Upper lobe of right lung (tissue), 1 donor: ENCODE measurements around the gene CCDC136. TPM values are rescaled to one million over a fixed set of nuclear protein-coding genes. Genes with fewer than 3 reads are reported as not detected.

Experiments
- ATAC-seq: fragments of 200-7000 bp; cut with Tn5 transposase; one replicate; pipeline ENCODE4 v1.9.1; 2020; ENCODE audit warnings: mild to moderate bottlenecking, moderate library complexity
- DNase-seq: peaks from one replicate; pipeline ENCODE4 v3.0.0-alpha.2; 2020
- H3K27ac ChIP-seq: fragments of 200-600 bp; one replicate; pipeline ENCODE4 v1.8.0; 2022
- H3K27me3 ChIP-seq: fragments of 200-600 bp; one replicate; pipeline ENCODE4 v1.8.0; 2022; ENCODE audit warnings: mild to moderate bottlenecking
- H3K36me3 ChIP-seq: fragments of 200-600 bp; one replicate; pipeline ENCODE4 v1.8.0; 2022
- H3K4me1 ChIP-seq: fragments of 200-600 bp; one replicate; pipeline ENCODE4 v1.8.0; 2022
- H3K4me3 ChIP-seq: fragments of 200-600 bp; one replicate; pipeline ENCODE4 v1.8.0; 2022; ENCODE audit warnings: mild to moderate bottlenecking
- H3K9me3 ChIP-seq: fragments of 200-600 bp; one replicate; pipeline ENCODE4 v1.8.0; 2022
- CTCF ChIP-seq: fragments of 200-600 bp; IDR thresholded peaks from one replicate; pipeline ENCODE4 v1.8.0; 2022; ENCODE audit warnings: antibody characterized with exemption
- intact Hi-C: fragments of 100-400 bp; cut with DNase I; formaldehyde crosslinking; loops from one replicate; pipeline ENCODE4 v1.11.0; 2022
- total RNA-seq: library from RNA; stranded (reverse); fragmentation: NEBNext Ultra II Directional; extraction: Animal tissue kit (Norgen Biotek cat#: 25700); gene quantifications from one replicate; pipeline ENCODE4 v1.2.1, GENCODE V29; 2021
- donor health status: DM: no; HTN: yes; CAD: no; lungs with severe emphysema.

The CCDC136 gene
- total RNA-seq, 1 donor from 2014 or later, result 3.1 TPM

- H3K9me3 ChIP-seq, result no peaks in the 10 kb centered on the region
- H3K27ac ChIP-seq, result no peak overlapping the region
- DNase-seq (no peak), ATAC-seq (no peak)
- intact Hi-C loops, result no loop called here
- TF ChIP-seq CTCF, result no peak
- H3K36me3 ChIP-seq, result peaks cover 98% of the 10 kb centered on the region
- H3K4me1 ChIP-seq, result peaks cover 7% of the 10 kb centered on the region
- H3K4me3 ChIP-seq, result no peak overlapping the region
- no peaks in the 10 kb centered on the region for H3K27me3 ChIP-seq
These were observed 33.2 kb upstream of the CCDC136 start for GRCh38 chr7:128758553-128758952.

- no peak for TF ChIP-seq CTCF
- Histone ChIP-seq H3K36me3 (peaks cover 95% of the 10 kb centered on the region), H3K27ac (no peak overlapping the region), H3K9me3 (no peaks in the 10 kb centered on the region), H3K27me3 (no peaks in the 10 kb centered on the region), H3K4me1 (peaks cover 7% of the 10 kb centered on the region), H3K4me3 (no peak overlapping the region)
- intact Hi-C loops, result no loop called here
- ATAC-seq, result no peak
- DNase-seq, result no peak
These were observed 32.5 kb upstream of the CCDC136 start for GRCh38 chr7:128759242-128759641.

GRCh38 chr7:128763541-128763940 is 28.2 kb upstream of the CCDC136 start:
- DNase-seq (no peak), ATAC-seq (no peak)
- peaks cover 91% of the 10 kb centered on the region for H3K36me3 ChIP-seq
- H3K27me3 ChIP-seq, result no peaks in the 10 kb centered on the region
- no peak for TF ChIP-seq CTCF
- no peak overlapping the region for H3K27ac ChIP-seq
- intact Hi-C loops, result no loop called here
- H3K9me3 ChIP-seq, result no peaks in the 10 kb centered on the region
- no peak overlapping the region for H3K4me3 ChIP-seq
- H3K4me1 ChIP-seq, result no peaks in the 10 kb centered on the region

GRCh38 chr7:128767475-128768110 is 24.2 kb upstream of the CCDC136 start:
- no peaks in the 10 kb centered on the region for H3K4me1 ChIP-seq
- no peak for DNase-seq
- H3K4me3 ChIP-seq, result no peak overlapping the region
- intact Hi-C loops, result no loop called here
- H3K9me3 ChIP-seq, result no peaks in the 10 kb centered on the region
- H3K36me3 ChIP-seq, result peaks cover 87% of the 10 kb centered on the region
- ATAC-seq, result no peak
- TF ChIP-seq CTCF, result no peak
- no peaks in the 10 kb centered on the region for H3K27me3 ChIP-seq
- H3K27ac ChIP-seq, result no peak overlapping the region

DNA sequence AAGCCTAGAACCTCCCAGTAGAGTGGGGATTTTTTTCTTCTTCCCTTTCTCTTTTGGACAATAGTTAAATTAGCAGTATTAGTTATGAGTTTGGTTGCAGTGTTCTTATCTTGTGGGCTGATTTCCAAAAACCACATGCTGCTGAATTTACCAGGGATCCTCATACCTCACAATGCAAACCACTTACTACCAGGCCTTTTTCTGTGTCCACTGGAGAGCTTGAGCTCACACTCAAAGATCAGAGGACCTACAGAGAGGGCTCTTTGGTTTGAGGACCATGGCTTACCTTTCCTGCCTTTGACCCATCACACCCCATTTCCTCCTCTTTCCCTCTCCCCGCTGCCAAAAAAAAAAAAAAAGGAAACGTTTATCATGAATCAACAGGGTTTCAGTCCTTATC is 21.5 kb upstream of the CCDC136 start:
- peaks cover 79% of the 10 kb centered on the region for H3K36me3 ChIP-seq
- ATAC-seq, result peak; percentile 88
- no peaks in the 10 kb centered on the region for H3K27me3 ChIP-seq

More for the DNA sequence above, 21.5 kb upstream of the CCDC136 start:
- no peaks in the 10 kb centered on the region for H3K4me1 ChIP-seq
- no peak for DNase-seq
- no peak for TF ChIP-seq CTCF
- H3K9me3 ChIP-seq, result no peaks in the 10 kb centered on the region
- intact Hi-C loops, result no loop called here
- H3K27ac ChIP-seq, result no peak overlapping the region
- no peak overlapping the region for H3K4me3 ChIP-seq
